PC-9 (cell line): ENCODE data around the gene TPSG1. TPM values are rescaled to one million over a fixed set of nuclear protein-coding genes. Genes with fewer than 3 reads are reported as not detected.
A peak's percentile ranks its signal among the peaks of the same experiment; 100 is the strongest.

ENCODE experiments used
- BruUV-seq: library from RNA; stranded (reverse); fragments of 400-500 nt; replicated peaks from 2 replicates; lab custom pipeline; 2021; lab: Mats Ljungman, UMichigan
- CTCF ChIA-PET: fragments of 300-600 bp; sonication (Branson Sonifier 250); formaldehyde crosslinking; loops from one replicate; lab custom pipeline; 2022; ENCODE audit warnings: antibody characterized with exemption; lab: Charles Lee
- POLR2A ChIA-PET: fragments of 300-600 bp; sonication (Branson Sonifier 250); formaldehyde crosslinking; loops from one replicate; lab custom pipeline; 2022; ENCODE audit warnings: antibody characterized with exemption; ENCODE audit not compliant: unreplicated experiment; lab: Charles Lee
- DNase-seq, 2 experiments: peaks; one replicate each; pipeline versions ENCODE4 v3.0.0 to v3.0.0-alpha.2; 2015 to 2022; ENCODE audit warnings: mixed read lengths in 1 of 2
- H2AFZ ChIP-seq: fragments of 200-600 bp; sonication (generic); 2 replicates; pipeline ENCODE4 v1.8.1; 2017; ENCODE audit warnings: antibody characterized with exemption
- H3F3A ChIP-seq: fragments of 200-600 bp; sonication (generic); 2 replicates; pipeline ENCODE4 v1.8.1; 2017; ENCODE audit warnings: antibody characterized with exemption, mild to moderate bottlenecking, low read depth; ENCODE audit not compliant: insufficient read depth
- H3K27ac ChIP-seq: fragments of 200-600 bp; sonication (generic); 2 replicates; pipeline ENCODE4 v1.6.1; 2016; ENCODE audit warnings: mixed run types
- H3K27me3 ChIP-seq: fragments of 200-600 bp; sonication (generic); 2 replicates; pipeline ENCODE4 v1.6.1; 2016; ENCODE audit warnings: low read depth, mixed run types; ENCODE audit not compliant: insufficient read depth
- H3K36me3 ChIP-seq: fragments of 200-600 bp; sonication (generic); 2 replicates; pipeline ENCODE4 v1.6.1; 2016; ENCODE audit warnings: low read depth, mixed run types
- H3K4me1 ChIP-seq: fragments of 200-600 bp; sonication (generic); replicated peaks from 2 replicates; pipeline ENCODE4 v1.6.1; 2016; ENCODE audit warnings: mixed run types; ENCODE audit not compliant: insufficient read depth
- H3K4me2 ChIP-seq: fragments of 200-600 bp; sonication (generic); 2 replicates; pipeline ENCODE4 v1.6.1; 2017; ENCODE audit warnings: mixed run types
- H3K4me3 ChIP-seq: fragments of 200-600 bp; sonication (generic); 2 replicates; pipeline ENCODE4 v1.6.1; 2016; ENCODE audit warnings: mixed run types
- H3K79me2 ChIP-seq: fragments of 200-600 bp; sonication (generic); 2 replicates; pipeline ENCODE4 v1.6.1; 2017; ENCODE audit warnings: low read depth, mixed run types
- H3K9me2 ChIP-seq: fragments of 200-600 bp; sonication (generic); 2 replicates; pipeline ENCODE4 v1.8.1; 2017; ENCODE audit warnings: mild to moderate bottlenecking; ENCODE audit not compliant: insufficient read depth
- H3K9me3 ChIP-seq: fragments of 200-600 bp; sonication (generic); 2 replicates; pipeline ENCODE4 v1.8.1; 2016; ENCODE audit warnings: low read depth; ENCODE audit not compliant: insufficient read depth
- H4K20me1 ChIP-seq: fragments of 200-600 bp; sonication (generic); 2 replicates; pipeline ENCODE4 v1.8.1; 2017; ENCODE audit not compliant: insufficient read depth
- CTCF ChIP-seq: fragments of 200-600 bp; sonication (generic); conservative IDR thresholded peaks from 2 replicates; pipeline ENCODE4 v1.6.1; 2017; ENCODE audit warnings: mixed run types, antibody characterized with exemption, mild to moderate bottlenecking, moderate library complexity
- EZH2 ChIP-seq: fragments of 200-600 bp; sonication (generic); IDR thresholded peaks from 2 replicates; pipeline ENCODE4 v1.8.0; 2017; ENCODE audit warnings: antibody characterized with exemption, low read depth
- intact Hi-C: fragments of 100-400 bp; cut with micrococcal nuclease; formaldehyde crosslinking; loops from one replicate; pipeline ENCODE4 v1.10.0; 2022; ENCODE audit not compliant: unreplicated experiment
- total RNA-seq: library from RNA; stranded (reverse); gene quantifications from 2 replicates; pipeline ENCODE4 v1.2.3, GENCODE V29; 2021

Gene TPSG1
- total RNA-seq, 1 experiment from 2014 or later: not detected

GRCh38 chr16:1182316-1182671 lies 42.8 kb downstream of the TPSG1 start:
- no TSS peak for BruUV-seq
- DNase-seq: peak in 1 of 2 experiments; percentile 74
- ChIA-PET POLR2A (no interaction called here), CTCF (no interaction called here)
- Histone ChIP-seq H3K4me1 (peaks cover 6% of the 10 kb centered on the region; the same call in 1 of the 2 replicates), H3K9me2 (no peaks in the 10 kb centered on the region), H2AFZ (no peak overlapping the region), H3K79me2 (no peaks in the 10 kb centered on the region), H3K27ac (no peak overlapping the region), H3F3A (no peaks in the 10 kb centered on the region), H3K4me2 (peak overlapping the region; percentile 67), H4K20me1 (no peaks in the 10 kb centered on the region), H3K27me3 (peaks cover 65% of the 10 kb centered on the region), H3K36me3 (no peaks in the 10 kb centered on the region), H3K9me3 (no peaks in the 10 kb centered on the region), H3K4me3 (no peak overlapping the region)
- intact Hi-C loops: no loop called here
- TF ChIP-seq EZH2: no peak
- TF ChIP-seq CTCF: no peak

GRCh38 chr16:1181404-1182315 lies 43.4 kb downstream of the TPSG1 start:
- no peak for TF ChIP-seq EZH2
- no peak; the same call in 1 of the 2 replicates for TF ChIP-seq CTCF
- no TSS peak for BruUV-seq
- no peak for DNase-seq
- Histone ChIP-seq H3K9me2 (no peaks in the 10 kb centered on the region), H3K79me2 (no peaks in the 10 kb centered on the region), H4K20me1 (no peaks in the 10 kb centered on the region), H3K4me2 (peak overlapping the region; percentile 67), H3K27me3 (peaks cover 71% of the 10 kb centered on the region), H3K4me3 (no peak overlapping the region), H2AFZ (no peak overlapping the region), H3K36me3 (no peaks in the 10 kb centered on the region), H3K9me3 (no peaks in the 10 kb centered on the region), H3F3A (no peaks in the 10 kb centered on the region), H3K27ac (no peak overlapping the region), H3K4me1 (peaks cover 6% of the 10 kb centered on the region; the same call in 1 of the 2 replicates)
- intact Hi-C loops: no loop called here
- CTCF ChIA-PET: no interaction called here
- POLR2A ChIA-PET: no interaction called here

GRCh38 chr16:1180549-1181403 lies 44.3 kb downstream of the TPSG1 start:
- Histone ChIP-seq H3K4me2 (no peak overlapping the region), H3K4me3 (no peak overlapping the region), H4K20me1 (no peaks in the 10 kb centered on the region), H3F3A (no peaks in the 10 kb centered on the region), H3K27ac (no peak overlapping the region), H3K9me3 (no peaks in the 10 kb centered on the region), H3K27me3 (peaks cover 80% of the 10 kb centered on the region), H2AFZ (no peak overlapping the region), H3K4me1 (peaks cover 6% of the 10 kb centered on the region; the same call in 1 of the 2 replicates), H3K36me3 (no peaks in the 10 kb centered on the region), H3K9me2 (no peaks in the 10 kb centered on the region), H3K79me2 (no peaks in the 10 kb centered on the region)
- TF ChIP-seq CTCF: no peak
- no peak for TF ChIP-seq EZH2
- ChIA-PET POLR2A (no interaction called here), CTCF (no interaction called here)
- no peak for DNase-seq
- intact Hi-C loops: no loop called here
- no TSS peak for BruUV-seq
